Tibial nerve (tissue), 4 donors: ENCODE results near the gene CERS6. TPM values are rescaled to one million over a fixed set of nuclear protein-coding genes. Genes with fewer than 3 reads are reported as not detected.

Experiments
- DNase-seq, 2 donors: peaks; one replicate each; pipeline ENCODE4 v3.0.0-alpha.2; 2019; ENCODE audit warnings: low spot score in 2 of 2
- H3K27ac ChIP-seq, 4 donors: fragments of 200-600 bp; sonication (generic) in 3 of 4; one replicate each; pipeline ENCODE4 v1.5.1; 2017 to 2019; ENCODE audit warnings: mild to moderate bottlenecking in 1 of 4
- H3K27me3 ChIP-seq, 2 donors: fragments of 200-600 bp; sonication (generic) in 1 of 2; one replicate each; pipeline versions ENCODE4 v1.5.1 to v1.6.0; 2017 to 2019
- H3K36me3 ChIP-seq, 3 donors: fragments of 200-600 bp; sonication (generic); one replicate each; pipeline ENCODE4 v1.5.1; 2018 to 2019
- H3K4me1 ChIP-seq, 4 donors: fragments of 200-600 bp; sonication (generic) in 3 of 4; one replicate each; pipeline ENCODE4 v1.5.1; 2017 to 2019
- H3K4me3 ChIP-seq, 4 donors: fragments of 200-600 bp; sonication (generic) in 3 of 4; one replicate each; pipeline ENCODE4 v1.5.1; 2017 to 2019; ENCODE audit warnings: mild to moderate bottlenecking in 1 of 4, moderate library complexity in 1 of 4
- H3K9me3 ChIP-seq, 4 donors: fragments of 200-600 bp; sonication (generic) in 3 of 4; one replicate each; pipeline ENCODE4 v1.5.1; 2017 to 2019
- EP300 ChIP-seq, 2 donors: sonication (generic); formaldehyde crosslinking; IDR thresholded peaks; one replicate each; pipeline ENCODE4 v1.6.1; 2017; ENCODE audit warnings: antibody characterized with exemption in 2 of 2, mild to moderate bottlenecking in 1 of 2
- POLR2A ChIP-seq, 2 donors: fragments of 450-650 bp; IDR thresholded peaks; one replicate each; pipeline ENCODE4 v1.6.1; 2017; ENCODE audit warnings: antibody characterized with exemption in 2 of 2, mild to moderate bottlenecking in 2 of 2, moderate library complexity in 2 of 2
- WGBS, 2 donors: methylation state at CpG; one replicate each; pipeline ENCODE4 v1.1.5; 2018; 5-methylcytosine and 5-hydroxymethylcytosine counted together
- total RNA-seq, 4 donors: library from RNA; depleted of rRNA; stranded (reverse); fragments of >200 nt; gene quantifications; one replicate each; pipeline ENCODE4 v1.1.0, GENCODE V29; 2016
- TF ChIP-seq, protein P1 (sequence below), 5 experiments: fragments of 200-600 bp in 3 of 5; fragments of 450-650 bp in 2 of 5; sonication (generic) in 3 of 5; IDR thresholded peaks; one replicate each; pipeline ENCODE4 v1.5.1; 2016 to 2019; ENCODE audit warnings: antibody characterized with exemption in 5 of 5, mild to moderate bottlenecking in 3 of 5, moderate library complexity in 2 of 5

The CERS6 gene
- total RNA-seq, 4 donors from 2014 or later, result 37.7 to 38.7 (median 37.8) TPM

DNA sequence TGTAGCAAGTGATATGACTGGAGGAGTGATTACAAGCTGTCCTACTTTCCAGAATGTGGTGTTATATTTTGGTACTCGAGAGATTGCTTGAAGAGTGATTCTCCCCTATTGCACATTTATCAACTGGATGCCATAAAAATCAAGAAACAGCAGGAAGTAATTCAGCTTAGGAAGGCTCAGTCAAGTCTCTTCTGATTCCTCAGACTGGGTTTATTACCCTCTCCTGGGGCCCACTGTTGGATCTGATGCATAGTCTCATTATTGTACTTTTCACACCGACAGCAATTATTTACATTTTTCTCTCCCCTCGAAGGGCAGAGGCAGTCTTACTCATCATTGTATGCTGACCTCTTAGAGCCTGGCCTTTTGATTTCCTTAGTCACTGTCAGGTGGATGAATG, 355.6 kb downstream of the CERS6 start:
- WGBS, 2 donors, result 41% methylated on average over 3 of the region's 3 CpGs
- TF ChIP-seq EP300 (IDR thresholded peaks at IDR 0.05), result no peak
- Histone ChIP-seq H3K27ac (no peak overlapping the region), H3K9me3 (no peaks in the 10 kb centered on the region), H3K27me3 (no peaks in the 10 kb centered on the region), H3K36me3 (no peaks in the 10 kb centered on the region), H3K4me1 (no peaks in the 10 kb centered on the region), H3K4me3 (no peak overlapping the region)
- DNase-seq, result no peak

DNA sequence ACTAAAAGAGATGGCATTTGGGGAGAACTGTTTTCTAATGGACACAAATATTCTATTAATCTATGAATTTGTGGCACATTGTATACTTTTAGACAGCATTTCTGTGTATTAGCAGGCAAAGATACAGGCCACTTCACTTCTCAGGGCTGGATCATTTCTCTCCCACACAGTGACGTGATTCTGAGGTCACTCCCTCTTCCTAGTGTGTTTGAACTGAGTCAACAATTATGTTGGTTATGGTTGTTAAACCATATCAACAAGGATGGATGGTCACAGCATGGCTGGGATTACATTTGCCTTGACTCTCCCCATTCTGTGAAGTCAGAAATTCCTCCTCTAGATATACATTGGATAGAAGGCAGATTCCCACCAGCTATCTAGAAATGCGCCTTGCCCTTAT, 358.0 kb downstream of the CERS6 start:
- no peaks in the 10 kb centered on the region for H3K27me3 ChIP-seq
- H3K9me3 ChIP-seq, result no peaks in the 10 kb centered on the region
- no peaks in the 10 kb centered on the region for H3K36me3 ChIP-seq
- whole genome bisulfite sequencing, 2 donors, result 84 to 88% methylated on average over 2 of the region's 2 CpGs
- H3K4me3 ChIP-seq, result no peak overlapping the region
- H3K27ac ChIP-seq, result no peak overlapping the region
- DNase-seq, result no peak
- H3K4me1 ChIP-seq, result peaks cover 0 to 4% (median 0%) of the 10 kb centered on the region in 4 donors
- TF ChIP-seq, protein P1, sequence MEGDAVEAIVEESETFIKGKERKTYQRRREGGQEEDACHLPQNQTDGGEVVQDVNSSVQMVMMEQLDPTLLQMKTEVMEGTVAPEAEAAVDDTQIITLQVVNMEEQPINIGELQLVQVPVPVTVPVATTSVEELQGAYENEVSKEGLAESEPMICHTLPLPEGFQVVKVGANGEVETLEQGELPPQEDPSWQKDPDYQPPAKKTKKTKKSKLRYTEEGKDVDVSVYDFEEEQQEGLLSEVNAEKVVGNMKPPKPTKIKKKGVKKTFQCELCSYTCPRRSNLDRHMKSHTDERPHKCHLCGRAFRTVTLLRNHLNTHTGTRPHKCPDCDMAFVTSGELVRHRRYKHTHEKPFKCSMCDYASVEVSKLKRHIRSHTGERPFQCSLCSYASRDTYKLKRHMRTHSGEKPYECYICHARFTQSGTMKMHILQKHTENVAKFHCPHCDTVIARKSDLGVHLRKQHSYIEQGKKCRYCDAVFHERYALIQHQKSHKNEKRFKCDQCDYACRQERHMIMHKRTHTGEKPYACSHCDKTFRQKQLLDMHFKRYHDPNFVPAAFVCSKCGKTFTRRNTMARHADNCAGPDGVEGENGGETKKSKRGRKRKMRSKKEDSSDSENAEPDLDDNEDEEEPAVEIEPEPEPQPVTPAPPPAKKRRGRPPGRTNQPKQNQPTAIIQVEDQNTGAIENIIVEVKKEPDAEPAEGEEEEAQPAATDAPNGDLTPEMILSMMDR (IDR thresholded peaks at IDR 0.05), result no peak
- no peak for TF ChIP-seq POLR2A (IDR thresholded peaks at IDR 0.05)
- no peak for TF ChIP-seq EP300 (IDR thresholded peaks at IDR 0.05)

DNA sequence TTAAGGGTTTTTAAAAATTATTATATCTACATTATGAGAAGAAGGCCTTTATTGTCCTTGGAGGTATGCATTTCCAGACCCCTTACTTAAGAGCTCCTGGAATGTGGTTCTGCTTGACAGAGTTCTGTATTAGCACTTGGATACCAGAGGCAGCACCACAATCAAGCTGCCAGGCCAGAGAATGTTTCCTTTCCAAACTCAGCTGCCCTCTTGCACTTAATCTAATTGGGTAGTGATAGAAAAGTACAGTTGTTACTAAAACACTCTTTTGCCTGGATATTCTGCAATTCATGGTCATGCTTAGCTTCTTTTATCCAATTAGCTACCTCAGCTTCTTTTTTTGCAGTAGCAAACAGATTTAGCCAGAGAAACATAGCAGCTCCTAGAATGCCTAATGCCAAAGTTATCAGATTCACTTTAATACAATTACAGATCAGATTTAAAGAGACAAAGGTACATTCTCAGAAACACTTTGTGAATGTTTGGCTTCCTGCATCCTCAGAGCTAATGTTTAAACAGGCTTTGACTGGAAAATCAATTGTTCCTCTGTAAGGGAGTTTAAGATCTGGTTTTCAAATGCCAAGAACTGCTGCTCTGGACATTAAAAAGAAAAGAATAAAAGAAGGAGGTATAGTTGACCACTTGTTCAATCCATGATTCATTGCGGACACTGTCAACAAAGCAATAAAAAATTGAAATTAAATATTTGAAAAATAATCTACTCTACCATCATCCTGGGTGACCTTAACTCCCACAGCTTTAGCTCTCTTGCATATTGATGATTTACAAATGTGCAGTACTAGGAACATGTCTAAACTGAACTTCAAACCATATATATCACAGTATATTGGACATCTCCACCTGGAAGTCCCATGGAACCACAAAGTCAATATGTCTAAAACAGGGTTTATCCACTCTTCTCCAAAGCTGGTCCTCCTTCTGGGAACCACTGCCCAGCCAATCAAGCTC, 359.2 kb downstream of the CERS6 start:
- Histone ChIP-seq H3K36me3 (no peaks in the 10 kb centered on the region), H3K9me3 (no peaks in the 10 kb centered on the region), H3K27ac (no peak overlapping the region), H3K27me3 (no peaks in the 10 kb centered on the region), H3K4me3 (no peak overlapping the region), H3K4me1 (peaks cover 0 to 11% (median 0%) of the 10 kb centered on the region in 4 donors)
- TF ChIP-seq, protein P1 (IDR thresholded peaks at IDR 0.05), result no peak
- no peak for TF ChIP-seq POLR2A (IDR thresholded peaks at IDR 0.05)
- no peak for TF ChIP-seq EP300 (IDR thresholded peaks at IDR 0.05)
- 45 to 69% methylated on average over 1 of the region's 1 CpG for WGBS, 2 donors
- no peak for DNase-seq

DNA sequence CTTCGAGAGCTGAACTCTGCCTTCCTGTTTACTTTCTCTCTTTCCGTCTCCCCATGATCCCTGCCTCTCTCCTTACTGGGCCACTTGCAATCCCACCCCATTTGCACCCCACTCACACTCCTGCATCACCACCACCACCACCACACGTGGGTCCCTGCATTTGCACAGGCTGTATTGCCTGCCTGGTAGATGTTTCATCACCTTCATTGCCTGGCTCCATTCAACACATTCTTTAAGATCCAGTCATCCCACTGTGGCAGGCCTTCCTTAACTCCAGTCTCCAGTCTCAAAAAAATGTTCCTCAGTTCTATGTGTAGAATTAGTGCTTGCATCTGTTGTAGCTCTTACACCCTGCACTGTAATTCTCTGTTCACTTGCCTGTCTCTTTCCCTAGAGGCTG, 360.3 kb downstream of the CERS6 start:
- Histone ChIP-seq H3K4me1 (peaks cover 0 to 11% (median 0%) of the 10 kb centered on the region in 4 donors), H3K27me3 (no peaks in the 10 kb centered on the region), H3K4me3 (no peak overlapping the region), H3K27ac (no peak overlapping the region), H3K9me3 (no peaks in the 10 kb centered on the region), H3K36me3 (no peaks in the 10 kb centered on the region)
- TF ChIP-seq, protein P1 (IDR thresholded peaks at IDR 0.05), result no peak
- TF ChIP-seq EP300 (IDR thresholded peaks at IDR 0.05), result no peak
- TF ChIP-seq POLR2A (IDR thresholded peaks at IDR 0.05), result no peak
- no peak for DNase-seq
- WGBS, 2 donors, result 83 to 87% methylated on average over 3 of the region's 3 CpGs

DNA sequence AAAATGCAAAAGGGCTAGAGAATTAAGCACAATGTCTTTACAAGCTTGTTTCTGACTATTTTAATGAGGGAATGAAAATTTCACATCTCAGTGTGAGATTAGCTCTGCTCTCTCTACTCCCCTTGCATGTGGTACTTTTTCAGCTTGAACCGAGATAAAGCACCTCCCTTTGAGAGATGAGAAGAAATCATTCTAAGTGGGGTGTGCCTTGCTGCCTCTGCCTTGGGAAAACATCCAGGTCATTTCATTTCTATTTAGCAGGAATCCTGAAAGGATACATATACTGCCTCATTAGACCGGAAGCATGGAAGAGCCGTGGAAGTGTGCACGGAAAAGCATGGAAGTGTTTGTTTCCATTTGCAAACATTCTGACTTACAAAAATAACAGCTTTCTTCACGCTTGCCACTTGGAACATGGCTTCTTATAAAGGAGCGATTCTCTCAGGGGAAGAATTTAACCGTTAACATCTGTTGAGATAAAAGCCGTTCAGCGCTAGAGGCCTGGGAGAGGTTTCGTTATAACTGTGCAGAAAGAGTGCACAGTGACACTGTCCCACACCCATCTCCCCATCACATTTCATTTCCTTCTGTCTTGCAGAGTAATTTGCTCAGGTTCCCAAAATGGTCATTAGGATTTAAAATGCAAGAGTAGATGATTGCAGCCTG, 363.1 kb downstream of the CERS6 start:
- no peak for DNase-seq
- Histone ChIP-seq H3K4me3 (peak overlapping the region in 1 of 4 donors; percentile 20), H3K4me1 (peaks cover 0 to 11% (median 0%) of the 10 kb centered on the region in 4 donors), H3K9me3 (no peaks in the 10 kb centered on the region), H3K27ac (no peak overlapping the region), H3K27me3 (no peaks in the 10 kb centered on the region), H3K36me3 (no peaks in the 10 kb centered on the region)
- 23 to 29% methylated on average over 10 of the region's 10 CpGs for WGBS, 2 donors
- TF ChIP-seq, protein P1 (IDR thresholded peaks at IDR 0.05), result no peak
- TF ChIP-seq POLR2A (IDR thresholded peaks at IDR 0.05), result no peak
- TF ChIP-seq EP300 (IDR thresholded peaks at IDR 0.05), result no peak
